IMR-90 (cell line): ENCODE measurements around the gene AHNAK2. TPM values are rescaled to one million over a fixed set of nuclear protein-coding genes. Genes with fewer than 3 reads are reported as not detected.

Experiments used
- ATAC-seq: fragments of 200-7000 bp; cut with Tn5 transposase; 2 replicates; pipeline ENCODE4 v1.9.1; 2020; ENCODE audit warnings: low read depth, mild to moderate bottlenecking, moderate library complexity
- BruUV-seq: library from RNA; stranded (reverse); fragments of 400-500 nt; replicated peaks from 2 replicates; lab custom pipeline; 2021; lab: Mats Ljungman, UMichigan
- CTCF ChIA-PET: fragments of 300-600 bp; formaldehyde crosslinking; extraction: SDS; loops from one replicate; lab custom pipeline; 2021; ENCODE audit warnings: antibody characterized with exemption; lab: Yijun Ruan, JAX
- POLR2A ChIA-PET: fragments of 300-600 bp; sonication (Branson Sonifier 250); formaldehyde crosslinking; loops from one replicate; lab custom pipeline; 2022; ENCODE audit warnings: antibody characterized with exemption; ENCODE audit not compliant: unreplicated experiment; lab: Charles Lee
- DNase-seq: peaks from one replicate; pipeline ENCODE4 v3.0.0; 2013
- H2AFZ ChIP-seq: replicated peaks from 2 replicates; pipeline ENCODE3; 2013; ENCODE audit warnings: low read length, mild to moderate bottlenecking; ENCODE audit not compliant: poor library complexity
- H2AK5ac ChIP-seq: 2 replicates; pipeline ENCODE4 v1.6.1; 2013; ENCODE audit warnings: low read depth, low read length, inconsistent platforms
- H2AK9ac ChIP-seq: replicated peaks from 2 replicates; pipeline ENCODE3; 2013; ENCODE audit warnings: mild to moderate bottlenecking, low read depth, low read length, moderate library complexity; ENCODE audit not compliant: poor library complexity
- H2BK120ac ChIP-seq: 2 replicates; pipeline ENCODE4 v1.6.1; 2013; ENCODE audit warnings: low read depth, low read length, inconsistent platforms
- H2BK15ac ChIP-seq: 3 replicates; pipeline ENCODE4 v1.6.1; 2013; ENCODE audit warnings: low read depth, low read length, inconsistent platforms
- H2BK20ac ChIP-seq: 2 replicates; pipeline ENCODE4 v1.6.1; 2013; ENCODE audit warnings: low read depth, mild to moderate bottlenecking, inconsistent platforms, low read length, moderate library complexity
- H2BK5ac ChIP-seq: 2 replicates; pipeline ENCODE4 v1.6.1; 2013; ENCODE audit warnings: mild to moderate bottlenecking, low read depth, low read length, inconsistent platforms; ENCODE audit not compliant: poor library complexity, severe bottlenecking
- H3K14ac ChIP-seq: replicated peaks from 2 replicates; pipeline ENCODE4 v1.6.1; 2013; ENCODE audit warnings: low read depth, low read length, inconsistent platforms
- H3K18ac ChIP-seq: 2 replicates; pipeline ENCODE4 v1.6.1; 2013; ENCODE audit warnings: low read depth, low read length, control low read depth
- H3K23ac ChIP-seq: 2 replicates; pipeline ENCODE4 v1.6.1; 2013; ENCODE audit warnings: low read depth, low read length, inconsistent platforms
- H3K27ac ChIP-seq: 2 replicates; pipeline ENCODE4 v1.5.1; 2013; ENCODE audit warnings: mild to moderate bottlenecking, control low read depth, low read length; ENCODE audit not compliant: insufficient read depth
- H3K27me3 ChIP-seq: 2 replicates; pipeline ENCODE4 v1.6.1; 2013; ENCODE audit warnings: low read length; ENCODE audit not compliant: control insufficient read depth, insufficient read depth
- H3K36me3 ChIP-seq: 2 replicates; pipeline ENCODE4 v1.6.1; 2013; ENCODE audit warnings: low read length, mixed read lengths; ENCODE audit not compliant: control insufficient read depth, insufficient read depth
- H3K4ac ChIP-seq: 2 replicates; pipeline ENCODE4 v1.6.1; 2013; ENCODE audit warnings: low read depth, low read length, inconsistent platforms
- H3K4me1 ChIP-seq: 2 replicates; pipeline ENCODE4 v1.6.1; 2013; ENCODE audit warnings: low read length, mixed read lengths; ENCODE audit not compliant: control insufficient read depth, insufficient read depth
- H3K4me2 ChIP-seq: 2 replicates; pipeline ENCODE4 v1.6.1; 2013; ENCODE audit warnings: low read depth, mild to moderate bottlenecking, control low read depth, low read length, moderate library complexity
- H3K4me3 ChIP-seq: 2 replicates; pipeline ENCODE4 v1.5.1; 2013; ENCODE audit warnings: low read depth, mild to moderate bottlenecking, control low read depth, low read length, moderate library complexity; ENCODE audit not compliant: insufficient read depth
- H3K56ac ChIP-seq: 2 replicates; pipeline ENCODE4 v1.6.1; 2013; ENCODE audit warnings: low read length, inconsistent platforms; ENCODE audit not compliant: insufficient read depth; ENCODE audit errors: extremely low read depth
- H3K79me1 ChIP-seq, 2 experiments: 2 replicates each; pipeline ENCODE4 v1.6.1; 2013; ENCODE audit warnings: low read length in 2 of 2, inconsistent platforms in 1 of 2, low read depth in 1 of 2
- H3K9ac ChIP-seq: 2 replicates; pipeline ENCODE4 v1.6.1; 2013; ENCODE audit warnings: low read depth, low read length, control low read depth
- H3K9me1 ChIP-seq: 2 replicates; pipeline ENCODE4 v1.6.1; 2013; ENCODE audit warnings: low read length, inconsistent platforms; ENCODE audit not compliant: insufficient read depth
- H3K9me3 ChIP-seq: 2 replicates; pipeline ENCODE4 v1.6.1; 2013; ENCODE audit warnings: low read length; ENCODE audit not compliant: control insufficient read depth, insufficient read depth
- H4K20me1 ChIP-seq: 2 replicates; pipeline ENCODE4 v1.6.1; 2013; ENCODE audit warnings: low read length, inconsistent platforms; ENCODE audit not compliant: insufficient read depth
- H4K5ac ChIP-seq: 2 replicates; pipeline ENCODE4 v1.6.1; 2013; ENCODE audit warnings: mild to moderate bottlenecking, low read depth, low read length, control low read depth
- H4K8ac ChIP-seq, 2 experiments: 2 replicates each; pipeline ENCODE4 v1.6.1; 2013; ENCODE audit warnings: low read depth in 2 of 2, low read length in 2 of 2, control low read depth in 1 of 2, inconsistent platforms in 1 of 2
- H4K91ac ChIP-seq: 2 replicates; pipeline ENCODE4 v1.6.1; 2013; ENCODE audit warnings: low read depth, low read length, inconsistent platforms; ENCODE audit not compliant: insufficient read depth
- BHLHE40 ChIP-seq: fragments of 150-350 bp; IDR thresholded peaks from 2 replicates; pipeline ENCODE4 v1.6.1; 2016; ENCODE audit warnings: mild to moderate bottlenecking, low read depth, low read length
- CEBPB ChIP-seq: IDR thresholded peaks from 2 replicates; pipeline ENCODE4 v1.6.1; 2012; ENCODE audit warnings: low read depth, low read length, improper control_type of control experiment
- CHD1 ChIP-seq: IDR thresholded peaks from 2 replicates; pipeline ENCODE4 v1.6.1; 2012; ENCODE audit warnings: low read depth, low read length, improper control_type of control experiment
- CTCF ChIP-seq: conservative IDR thresholded peaks from 2 replicates; pipeline ENCODE4 v1.5.1; 2012; ENCODE audit warnings: mild to moderate bottlenecking, low read depth, low read length, improper control_type of control experiment
- FOS ChIP-seq: fragments of 150-350 bp; IDR thresholded peaks from 2 replicates; pipeline ENCODE4 v1.6.1; 2016; ENCODE audit warnings: low read depth, low read length
- MAFK ChIP-seq: IDR thresholded peaks from 2 replicates; pipeline ENCODE4 v1.6.1; 2012; ENCODE audit warnings: low read depth, low read length, improper control_type of control experiment
- MAZ ChIP-seq: IDR thresholded peaks from 2 replicates; pipeline ENCODE4 v1.6.1; 2012; ENCODE audit warnings: low read depth, mild to moderate bottlenecking, low read length, improper control_type of control experiment, moderate library complexity, borderline replicate concordance
- MXI1 ChIP-seq: IDR thresholded peaks from 2 replicates; pipeline ENCODE4 v1.6.1; 2012; ENCODE audit warnings: low read depth, mild to moderate bottlenecking, low read length, moderate library complexity, borderline replicate concordance
- NFE2L2 ChIP-seq: fragments of 150-350 bp; IDR thresholded peaks from 2 replicates; pipeline ENCODE4 v1.6.1; 2016; ENCODE audit warnings: low read depth, mild to moderate bottlenecking, low read length
- POLR2A ChIP-seq: IDR thresholded peaks from 2 replicates; pipeline ENCODE4 v1.6.1; 2012; ENCODE audit warnings: mild to moderate bottlenecking, low read depth, low read length
- RAD21 ChIP-seq: IDR thresholded peaks from 2 replicates; pipeline ENCODE4 v1.6.1; 2012; ENCODE audit warnings: low read length, improper control_type of control experiment
- RCOR1 ChIP-seq: IDR thresholded peaks from 2 replicates; pipeline ENCODE4 v1.6.1; 2012; ENCODE audit warnings: mild to moderate bottlenecking, low read length, improper control_type of control experiment; ENCODE audit not compliant: insufficient replicate concordance
- RFX5 ChIP-seq: IDR thresholded peaks from 2 replicates; pipeline ENCODE4 v1.8.0; 2012; ENCODE audit warnings: low read depth, mild to moderate bottlenecking, low read length, moderate library complexity
- SMC3 ChIP-seq: fragments of 150-350 bp; IDR thresholded peaks from 2 replicates; pipeline ENCODE4 v1.6.1; 2016; ENCODE audit warnings: low read depth, mild to moderate bottlenecking, antibody characterized with exemption, low read length, moderate library complexity
- USF2 ChIP-seq: fragments of 150-350 bp; IDR thresholded peaks from 2 replicates; pipeline ENCODE4 v1.6.1; 2017; ENCODE audit warnings: mild to moderate bottlenecking, antibody characterized with exemption, low read length, low read depth
- WGBS, 2 experiments: methylation state at CpG; one replicate each; pipeline versions ENCODE4 v1.1.5 to v1.1.7; 2013; ENCODE audit warnings: missing lambda C conversion rate in 2 of 2; ENCODE audit not compliant: insufficient read length in 1 of 2; ENCODE audit errors: extremely low coverage in 2 of 2; 5-methylcytosine and 5-hydroxymethylcytosine counted together
- dilution Hi-C: fragments of 300-500 bp; cut with HindIII; formaldehyde crosslinking; loops from one replicate; pipeline ENCODE4 v1.14.3; 2018; ENCODE audit warnings: low sequenced_read_pairs; ENCODE audit not compliant: unreplicated experiment
- in situ Hi-C: fragments of 300-500 bp; cut with MboI; formaldehyde crosslinking; loops from 3 replicates; pipeline ENCODE4 v1.14.3; 2019; ENCODE audit warnings: low sequenced_read_pairs, inconsistent platforms, mixed read lengths
- intact Hi-C: fragments of 100-400 bp; cut with micrococcal nuclease; formaldehyde crosslinking; loops from 2 replicates; pipeline ENCODE4 v1.10.0; 2022
- polyA plus RNA-seq, 3 experiments: library from polyadenylated mRNA; depleted of rRNA; stranded (reverse); fragments of >200 nt; gene quantifications; 2 replicates each; pipeline ENCODE4 v1.2.3, GENCODE V29; 2012; ENCODE audit warnings: low replicate concordance in 1 of 3
- total RNA-seq: library from RNA; depleted of rRNA; stranded (reverse); fragments of >200 nt; gene quantifications from 2 replicates; pipeline ENCODE4 v1.2.3, GENCODE V29; 2012
- TF ChIP-seq, protein P1 (sequence below): fragments of 150-350 bp; IDR thresholded peaks from 2 replicates; pipeline ENCODE4 v1.6.1; 2016; ENCODE audit warnings: low read depth, mild to moderate bottlenecking, low read length, moderate library complexity, borderline replicate concordance

AHNAK2 gene
- total and polyA plus RNA-seq, 2 of the 4 experiments (the other 2 are of a cell fraction): 2.6 to 7.9 TPM

- H2BK5ac ChIP-seq: no peak overlapping the region
- no peak overlapping the region for H2AK9ac ChIP-seq
- no peak overlapping the region for H2BK15ac ChIP-seq
- no peak overlapping the region for H4K5ac ChIP-seq
- dilution Hi-C loops: loop anchor here (10.0 kb wide), 1 partner anchor 116 kb away; no protein-coding TSS in a partner anchor
- no peak overlapping the region for H3K4me2 ChIP-seq
- H3K4me1 ChIP-seq: no peaks in the 10 kb centered on the region
- no peak overlapping the region for H2AK5ac ChIP-seq
- no peak overlapping the region for H2AFZ ChIP-seq
- intact Hi-C loops: no loop called here
- ChIA-PET CTCF (interaction anchor here (1.2 kb wide), 1 partner anchor 107 kb away, joined by 3 read pairs; no protein-coding TSS in a partner anchor), POLR2A (no interaction called here)
- no peak overlapping the region; the same call in 1 of the 2 replicates for H3K56ac ChIP-seq
- H2BK120ac ChIP-seq: no peak overlapping the region
- H3K27ac ChIP-seq: no peak overlapping the region
- H4K91ac ChIP-seq: no peak overlapping the region
- H3K79me1 ChIP-seq: no peaks in the 10 kb centered on the region
- no peak for DNase-seq
- WGBS, 2 experiments: 20% methylated on average over 1 of the region's 2 CpGs; no CpG with 5 or more reads in 1 of the 2 experiments
- H3K23ac ChIP-seq: no peak overlapping the region
- in situ Hi-C loops: loop anchor here (5.0 kb wide), 1 partner anchor 34 kb away; no protein-coding TSS in a partner anchor
- H3K9me1 ChIP-seq: no peaks in the 10 kb centered on the region
- no peak overlapping the region for H3K18ac ChIP-seq
- H3K27me3 ChIP-seq: peaks cover 40% of the 10 kb centered on the region
- ATAC-seq: no peak
- H3K9me3 ChIP-seq: no peaks in the 10 kb centered on the region
- no peak for TF ChIP-seq RFX5
- no peak for TF ChIP-seq SMC3
- no peak for TF ChIP-seq CEBPB
- TF ChIP-seq RCOR1: no peak
- TF ChIP-seq, protein P1, sequence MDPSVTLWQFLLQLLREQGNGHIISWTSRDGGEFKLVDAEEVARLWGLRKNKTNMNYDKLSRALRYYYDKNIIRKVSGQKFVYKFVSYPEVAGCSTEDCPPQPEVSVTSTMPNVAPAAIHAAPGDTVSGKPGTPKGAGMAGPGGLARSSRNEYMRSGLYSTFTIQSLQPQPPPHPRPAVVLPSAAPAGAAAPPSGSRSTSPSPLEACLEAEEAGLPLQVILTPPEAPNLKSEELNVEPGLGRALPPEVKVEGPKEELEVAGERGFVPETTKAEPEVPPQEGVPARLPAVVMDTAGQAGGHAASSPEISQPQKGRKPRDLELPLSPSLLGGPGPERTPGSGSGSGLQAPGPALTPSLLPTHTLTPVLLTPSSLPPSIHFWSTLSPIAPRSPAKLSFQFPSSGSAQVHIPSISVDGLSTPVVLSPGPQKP: no peak
- TF ChIP-seq CTCF: no peak
- no peak for TF ChIP-seq NFE2L2
- no peak for TF ChIP-seq MXI1
- TF ChIP-seq FOS: no peak
- no peak for TF ChIP-seq MAFK
- TF ChIP-seq RAD21: no peak
- no peak for TF ChIP-seq BHLHE40
- TF ChIP-seq POLR2A: no peak
- no peak for TF ChIP-seq MAZ
- no peak for TF ChIP-seq USF2
- no peak for TF ChIP-seq CHD1
- H3K4me3 ChIP-seq: no peak overlapping the region
- no peak overlapping the region for H3K14ac ChIP-seq
- no peaks in the 10 kb centered on the region for H4K20me1 ChIP-seq
- H3K9ac ChIP-seq: no peak overlapping the region
- no TSS peak for BruUV-seq
- no peaks in the 10 kb centered on the region for H3K36me3 ChIP-seq
- no peak overlapping the region for H4K8ac ChIP-seq
- no peak overlapping the region for H3K4ac ChIP-seq
- no peak overlapping the region for H2BK20ac ChIP-seq
These were observed 39.7 kb downstream of the AHNAK2 start for GRCh38 chr14:104938436-104938835.
